ENCODE measurements around the gene ASCL1.

Gene ASCL1

DNA sequence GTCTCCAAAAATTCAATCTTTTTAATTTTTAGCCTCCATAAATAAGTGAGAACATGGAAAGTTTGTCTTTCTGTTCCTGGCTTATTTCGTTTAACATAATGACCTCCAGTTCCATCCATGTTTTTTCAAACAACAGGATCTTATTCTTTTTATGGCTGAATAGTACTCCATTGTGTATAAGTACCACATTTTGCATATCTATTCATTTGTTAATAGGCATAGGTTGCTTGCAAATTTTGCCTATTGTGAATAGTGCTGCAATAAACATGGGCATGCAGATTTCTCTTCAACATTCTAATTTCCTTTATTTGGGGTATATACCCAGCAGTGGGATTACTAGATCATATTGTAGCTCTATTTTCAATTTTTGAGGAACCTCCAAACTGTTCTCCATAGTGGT is 24.3 kb upstream of the ASCL1 start:
- H3K27me3 Mint-ChIP-seq: peaks cover 25 to 54% of the 10 kb centered on the region in 2 donors

DNA sequence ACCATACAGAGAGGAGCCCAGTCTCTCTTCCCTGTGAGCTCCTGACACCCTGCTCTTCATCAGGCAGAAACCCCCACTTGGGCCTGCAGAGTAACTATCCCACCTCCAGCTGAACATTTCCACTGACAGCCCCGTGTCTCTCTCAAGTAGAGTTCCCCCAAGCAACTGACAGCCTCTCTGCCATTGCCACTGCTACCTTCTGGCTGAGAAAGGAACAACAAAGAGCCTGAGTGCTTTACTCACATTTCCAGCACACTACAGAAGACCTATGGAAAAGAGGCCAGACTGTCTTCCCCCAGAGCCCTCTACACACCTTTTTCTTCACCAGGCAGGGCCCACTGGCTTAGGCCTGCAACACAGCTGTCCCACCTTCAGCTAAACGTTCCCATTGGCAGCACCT is 18.4 kb upstream of the ASCL1 start:
- Mint-ChIP-seq H3K36me3 (no peaks in the 10 kb centered on the region), H3K4me3 (no peak overlapping the region), H3K9me3 (peaks cover 0 to 4% of the 10 kb centered on the region in 2 donors), H3K4me1 (no peaks in the 10 kb centered on the region), H3K27ac (peak overlapping the region; percentile 22), H3K27me3 (peaks cover 28 to 66% of the 10 kb centered on the region in 2 donors)
- DNase-seq (no peak), ATAC-seq (replicated peaks) (no peak)

More for the DNA sequence above, 24.3 kb upstream of the ASCL1 start:
- no peak overlapping the region for H3K27ac Mint-ChIP-seq
- H3K4me3 Mint-ChIP-seq: no peak overlapping the region
- DNase-seq (no peak), ATAC-seq (replicated peaks) (no peak)
- no peaks in the 10 kb centered on the region for H3K4me1 Mint-ChIP-seq
- no peaks in the 10 kb centered on the region for H3K36me3 Mint-ChIP-seq
- peaks cover 0 to 3% of the 10 kb centered on the region in 2 donors for H3K9me3 Mint-ChIP-seq

DNA sequence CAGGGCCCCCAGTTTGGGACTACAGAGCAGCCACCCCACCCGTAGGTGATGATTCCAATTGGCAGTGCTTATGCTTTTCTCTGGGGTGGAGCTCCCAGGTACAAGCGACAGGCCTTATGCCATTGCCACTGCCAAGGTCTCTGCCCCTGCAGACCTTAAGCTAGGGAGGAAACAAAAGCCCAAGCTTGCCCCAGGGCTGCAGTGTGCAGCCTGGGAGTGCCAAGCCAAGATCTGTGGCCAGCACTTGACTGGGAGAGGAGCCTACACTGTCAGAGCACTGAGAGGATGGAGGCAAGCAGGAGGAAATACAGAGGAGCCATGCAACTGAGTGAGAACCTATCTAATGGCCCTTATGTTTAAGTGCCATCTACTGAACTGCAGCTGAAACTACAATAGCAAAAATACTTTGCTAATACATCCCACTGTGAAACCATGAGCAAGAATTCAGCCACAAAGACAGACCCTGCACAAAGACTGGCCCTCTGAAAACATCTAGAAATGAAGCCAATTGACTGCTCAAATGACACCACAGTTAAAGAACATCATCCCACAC is 17.7 kb upstream of the ASCL1 start:
- H3K27me3 Mint-ChIP-seq: peaks cover 24 to 70% of the 10 kb centered on the region in 2 donors
- ATAC-seq (replicated peaks) (no peak), DNase-seq (no peak)
- H3K4me3 Mint-ChIP-seq: no peak overlapping the region
- no peaks in the 10 kb centered on the region for H3K36me3 Mint-ChIP-seq
- no peak overlapping the region for H3K27ac Mint-ChIP-seq
- H3K9me3 Mint-ChIP-seq: peaks cover 0 to 4% of the 10 kb centered on the region in 2 donors
- H3K4me1 Mint-ChIP-seq: no peaks in the 10 kb centered on the region

DNA sequence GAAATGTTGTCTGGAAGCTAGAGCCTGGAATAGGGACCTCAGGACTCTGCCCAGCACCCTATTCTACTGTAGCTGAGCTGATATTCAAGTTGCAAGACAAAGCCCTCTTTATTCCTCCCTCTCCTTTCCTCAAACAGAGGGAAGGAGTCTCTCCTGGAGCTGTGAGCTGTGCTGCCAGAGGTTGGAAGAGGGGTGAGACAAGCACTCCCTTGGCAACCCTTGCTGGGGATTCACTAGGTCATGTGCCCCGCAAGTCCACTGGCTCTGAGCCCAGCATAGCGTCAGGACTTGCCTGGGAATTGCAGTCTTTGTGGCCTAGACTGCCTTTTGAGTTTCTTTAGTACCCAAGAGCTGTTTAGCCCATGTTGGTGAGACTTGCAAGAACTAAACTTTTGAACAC is 11.4 kb upstream of the ASCL1 start:
- no peak for ATAC-seq (replicated peaks)
- peaks cover 44 to 72% of the 10 kb centered on the region in 2 donors for H3K27me3 Mint-ChIP-seq
- peaks cover 0 to 4% of the 10 kb centered on the region in 2 donors for H3K9me3 Mint-ChIP-seq
- no peaks in the 10 kb centered on the region for H3K36me3 Mint-ChIP-seq
- H3K4me1 Mint-ChIP-seq: peaks cover 4 to 12% of the 10 kb centered on the region in 2 donors
- no peak for DNase-seq
- no peak overlapping the region for H3K27ac Mint-ChIP-seq
- no peak overlapping the region for H3K4me3 Mint-ChIP-seq

DNA sequence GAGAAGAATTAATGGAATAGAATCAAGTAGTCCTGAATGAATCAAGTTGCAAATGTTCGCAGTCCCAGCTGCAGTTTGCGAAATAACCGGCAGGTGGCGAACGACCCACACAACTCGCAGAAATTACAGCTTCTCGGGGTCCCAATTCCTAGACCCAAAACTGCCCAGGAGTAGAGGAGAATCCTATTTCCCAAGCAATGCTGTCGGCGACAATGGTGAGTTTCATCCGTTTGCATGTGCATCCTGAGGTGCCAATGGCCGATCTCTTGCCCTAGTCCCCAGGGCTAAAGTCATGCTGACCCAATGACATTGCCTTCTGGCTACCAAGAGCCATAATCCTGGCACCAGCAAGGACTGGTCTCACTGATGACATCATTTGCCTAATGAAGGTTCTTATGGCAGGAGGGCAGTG is 8.5 kb upstream of the ASCL1 start:
- Mint-ChIP-seq H3K4me3 (no peak overlapping the region), H3K27me3 (peaks cover 52 to 77% of the 10 kb centered on the region in 2 donors), H3K9me3 (no peaks in the 10 kb centered on the region), H3K36me3 (no peaks in the 10 kb centered on the region), H3K27ac (no peak overlapping the region), H3K4me1 (peaks cover 5 to 13% of the 10 kb centered on the region in 2 donors)
- ATAC-seq (replicated peaks) (no peak), DNase-seq (no peak)

DNA sequence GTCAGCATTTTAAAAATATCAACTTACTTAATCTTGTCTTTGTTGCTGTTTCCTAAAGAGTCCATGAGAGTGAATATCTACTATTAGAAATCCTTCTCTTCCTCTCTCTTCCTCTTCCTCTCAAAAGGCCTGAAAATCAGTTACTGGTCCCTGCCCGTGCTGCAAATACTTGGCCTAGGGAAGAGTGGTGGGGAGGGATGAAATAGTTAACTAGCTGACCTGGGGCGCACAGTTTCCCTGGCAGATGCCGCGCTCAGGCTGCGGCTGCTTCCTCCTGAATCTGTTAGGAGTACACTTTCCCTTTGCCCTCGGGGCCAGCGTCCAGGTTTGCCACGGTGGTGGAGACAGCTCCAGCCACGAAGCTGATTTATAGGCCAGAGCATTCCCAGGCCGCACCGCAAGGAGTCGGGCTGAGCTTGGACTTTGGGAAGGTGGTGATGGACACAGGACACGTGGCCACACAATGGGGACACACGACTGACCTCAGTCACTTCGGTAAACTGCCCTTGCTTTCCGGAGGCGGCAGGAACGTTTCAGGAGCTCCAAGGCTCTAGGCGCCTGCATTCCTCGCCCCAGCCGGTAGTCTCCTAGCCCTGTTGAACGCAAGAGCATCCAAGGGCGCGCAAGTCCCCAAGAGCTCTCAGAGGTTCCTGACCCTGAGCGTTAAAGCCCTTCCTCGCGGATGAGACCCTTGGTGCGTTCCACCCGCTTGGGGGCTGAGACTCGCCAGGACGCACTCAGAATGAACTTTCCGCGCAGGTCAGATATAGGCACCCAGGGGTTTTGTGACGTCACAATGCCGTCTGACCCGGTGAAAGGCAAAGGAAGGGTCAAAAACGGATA is 7.1 kb upstream of the ASCL1 start:
- Mint-ChIP-seq H3K4me1 (peaks cover 5 to 13% of the 10 kb centered on the region in 2 donors), H3K4me3 (peak overlapping the region; percentile 57 to 68), H3K36me3 (no peaks in the 10 kb centered on the region), H3K27me3 (peaks cover 66 to 82% of the 10 kb centered on the region in 2 donors), H3K27ac (no peak overlapping the region), H3K9me3 (no peaks in the 10 kb centered on the region)
- peak in 1 of 2 donors; percentile 39 for ATAC-seq (replicated peaks)
- DNase-seq: no peak

DNA sequence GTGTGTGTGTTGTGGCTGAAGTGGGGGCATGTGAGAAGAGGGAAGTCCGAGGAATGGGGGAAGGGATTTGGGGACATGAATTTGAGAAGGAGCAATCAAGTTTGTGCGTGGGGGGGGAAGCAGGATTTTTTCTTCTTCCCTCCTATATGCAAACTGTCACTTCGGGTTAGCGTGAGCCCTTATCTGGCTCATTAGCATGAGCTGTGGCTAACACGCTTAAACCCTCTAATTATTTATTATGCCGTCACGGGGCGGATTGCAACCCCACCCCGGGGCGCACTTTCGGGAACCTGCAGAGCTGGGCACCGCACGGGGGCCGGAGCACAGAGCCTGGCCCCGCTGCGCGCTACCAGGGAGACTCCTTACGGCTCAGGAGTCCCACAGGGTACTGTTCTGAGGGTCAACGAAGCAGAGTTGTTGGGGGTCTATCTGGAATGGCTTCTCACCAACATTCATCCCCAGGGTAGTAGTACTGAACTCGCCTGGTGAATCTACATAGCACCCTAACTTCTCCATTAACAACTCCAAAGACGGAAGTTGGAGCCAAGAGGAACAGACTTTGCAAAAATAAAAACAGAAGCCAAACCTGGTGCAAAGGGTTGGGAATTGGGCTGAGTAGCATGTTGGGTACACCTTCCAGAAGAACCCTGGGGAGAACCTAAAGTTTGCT is 6.4 kb upstream of the ASCL1 start:
- H3K4me1 Mint-ChIP-seq: peaks cover 8 to 13% of the 10 kb centered on the region in 2 donors
- peak overlapping the region; percentile 57 to 68 for H3K4me3 Mint-ChIP-seq
- DNase-seq (no peak), ATAC-seq (replicated peaks) (no peak)
- no peaks in the 10 kb centered on the region for H3K9me3 Mint-ChIP-seq
- H3K27me3 Mint-ChIP-seq: peaks cover 69 to 84% of the 10 kb centered on the region in 2 donors
- H3K36me3 Mint-ChIP-seq: no peaks in the 10 kb centered on the region
- H3K27ac Mint-ChIP-seq: no peak overlapping the region

DNA sequence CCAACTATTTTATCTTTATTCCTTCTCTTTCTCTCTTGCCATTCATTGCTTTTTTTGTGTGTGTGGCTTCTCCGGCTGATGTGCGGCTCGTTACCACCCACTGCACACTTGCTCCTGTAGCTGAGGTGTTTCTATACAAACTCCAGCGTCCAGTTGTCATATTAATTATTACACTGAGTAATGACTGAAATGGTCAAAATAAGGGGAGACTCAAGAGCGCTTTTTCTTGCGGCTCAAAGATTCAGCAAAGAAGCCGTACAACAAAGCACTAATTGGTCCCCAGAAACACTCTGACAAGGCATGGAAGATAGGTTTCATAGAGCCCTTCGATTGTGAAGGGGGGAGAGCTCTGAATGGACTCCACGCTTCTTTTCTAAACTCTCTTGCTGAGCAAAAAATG is 5.6 kb upstream of the ASCL1 start:
- no peaks in the 10 kb centered on the region for H3K36me3 Mint-ChIP-seq
- no peak for DNase-seq
- no peak overlapping the region for H3K27ac Mint-ChIP-seq
- H3K4me1 Mint-ChIP-seq: peaks cover 13 to 18% of the 10 kb centered on the region in 2 donors
- ATAC-seq (replicated peaks): no peak
- H3K9me3 Mint-ChIP-seq: no peaks in the 10 kb centered on the region
- peak overlapping the region in 1 of 2 donors; percentile 30 for H3K4me3 Mint-ChIP-seq
- H3K27me3 Mint-ChIP-seq: peaks cover 75 to 86% of the 10 kb centered on the region in 2 donors

DNA sequence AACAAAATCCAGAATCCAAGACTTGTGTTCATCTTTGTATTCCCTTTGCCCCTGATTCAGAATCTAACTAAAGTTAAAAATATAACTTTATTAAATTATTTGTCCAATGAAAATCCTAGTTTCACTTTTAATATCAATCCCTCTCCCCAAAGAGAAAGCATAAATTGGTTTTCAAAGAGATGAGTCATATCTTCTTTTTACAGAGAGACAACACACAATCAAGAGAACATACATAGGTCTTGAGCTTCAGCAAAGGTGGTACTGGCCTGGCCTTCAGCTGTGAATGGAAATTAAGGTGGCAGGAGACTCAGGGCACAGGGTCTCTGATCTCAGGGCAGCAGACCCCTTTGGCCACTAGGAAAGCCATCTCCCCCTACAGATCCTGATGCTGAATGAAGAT is 4.3 kb upstream of the ASCL1 start:
- ATAC-seq (replicated peaks) (no peak), DNase-seq (no peak)
- H3K27ac Mint-ChIP-seq: no peak overlapping the region
- no peak overlapping the region for H3K4me3 Mint-ChIP-seq
- no peaks in the 10 kb centered on the region for H3K36me3 Mint-ChIP-seq
- H3K4me1 Mint-ChIP-seq: peaks cover 20 to 29% of the 10 kb centered on the region in 2 donors
- H3K27me3 Mint-ChIP-seq: peaks cover 65 to 86% of the 10 kb centered on the region in 2 donors
- H3K9me3 Mint-ChIP-seq: no peaks in the 10 kb centered on the region

DNA sequence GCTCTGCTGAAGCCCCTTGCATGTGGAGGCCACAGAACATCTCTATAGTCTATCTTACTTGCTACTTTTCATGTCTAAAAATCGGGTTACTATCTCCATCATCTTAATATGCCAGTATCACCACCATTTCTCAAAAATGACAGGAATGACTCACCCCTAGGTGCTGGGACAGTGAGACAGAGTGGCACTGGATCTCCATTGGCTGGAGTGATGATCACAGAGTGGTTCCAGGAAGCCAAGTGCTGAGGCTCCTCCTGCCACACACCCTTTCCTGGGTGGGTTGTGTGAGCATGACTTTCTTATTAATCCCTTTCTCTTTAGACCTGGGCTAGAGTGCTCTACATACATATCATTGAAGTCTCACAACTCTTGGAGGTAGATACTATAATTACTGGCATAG is 3.3 kb upstream of the ASCL1 start:
- H3K36me3 Mint-ChIP-seq: no peaks in the 10 kb centered on the region
- H3K4me1 Mint-ChIP-seq: peaks cover 24 to 36% of the 10 kb centered on the region in 2 donors
- peaks cover 69 to 91% of the 10 kb centered on the region in 2 donors for H3K27me3 Mint-ChIP-seq
- no peak overlapping the region for H3K4me3 Mint-ChIP-seq
- ATAC-seq (replicated peaks) (no peak), DNase-seq (no peak)
- H3K9me3 Mint-ChIP-seq: peaks cover 0 to 1% of the 10 kb centered on the region in 2 donors
- no peak overlapping the region for H3K27ac Mint-ChIP-seq

DNA sequence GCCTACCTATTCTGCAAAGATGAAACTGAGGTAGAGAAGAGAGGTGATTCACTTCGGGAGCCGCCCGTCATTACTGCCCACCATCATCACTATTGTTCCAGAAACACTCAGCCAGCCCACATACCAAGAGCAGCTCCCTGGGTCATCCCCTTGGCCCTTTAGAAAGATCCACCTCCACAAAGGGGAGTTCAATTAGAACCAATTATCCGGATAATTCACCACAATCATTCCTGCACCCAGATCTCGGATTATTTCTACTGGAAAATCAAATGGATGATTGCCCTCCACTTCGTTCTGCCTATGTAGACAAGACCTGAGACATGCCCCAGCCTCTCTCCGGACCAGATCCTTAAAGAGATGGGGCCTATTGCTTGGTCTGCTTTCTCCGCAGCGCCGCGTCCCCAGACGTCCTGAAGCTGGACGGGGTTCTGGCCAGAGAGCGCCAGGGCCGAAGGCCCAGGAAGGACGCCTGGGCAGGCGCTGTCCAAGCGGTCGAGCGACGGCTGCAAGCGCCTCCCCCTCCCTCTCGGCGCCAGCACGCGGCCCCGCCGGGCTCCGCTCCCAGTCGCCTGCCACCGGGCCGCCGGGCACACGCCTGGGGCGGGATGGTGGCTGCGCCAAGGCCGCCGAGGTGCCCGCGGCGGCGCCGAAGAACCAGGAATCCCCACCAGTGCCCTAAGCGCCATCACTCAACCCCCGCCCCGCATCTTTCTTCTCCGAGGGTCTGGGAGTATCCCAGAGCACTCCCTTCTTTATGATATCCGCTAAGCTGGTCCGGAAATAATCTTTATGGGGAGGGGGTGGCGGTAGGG is 1.3 kb upstream of the ASCL1 start:
- peaks cover 65 to 88% of the 10 kb centered on the region in 2 donors for H3K27me3 Mint-ChIP-seq
- peaks cover 22 to 27% of the 10 kb centered on the region in 2 donors for H3K4me1 Mint-ChIP-seq
- no peaks in the 10 kb centered on the region for H3K36me3 Mint-ChIP-seq
- H3K4me3 Mint-ChIP-seq: peak overlapping the region; percentile 83 to 88
- no peak overlapping the region for H3K27ac Mint-ChIP-seq
- no peak for DNase-seq
- peaks cover 0 to 4% of the 10 kb centered on the region in 2 donors for H3K9me3 Mint-ChIP-seq
- ATAC-seq (replicated peaks): no peak

DNA sequence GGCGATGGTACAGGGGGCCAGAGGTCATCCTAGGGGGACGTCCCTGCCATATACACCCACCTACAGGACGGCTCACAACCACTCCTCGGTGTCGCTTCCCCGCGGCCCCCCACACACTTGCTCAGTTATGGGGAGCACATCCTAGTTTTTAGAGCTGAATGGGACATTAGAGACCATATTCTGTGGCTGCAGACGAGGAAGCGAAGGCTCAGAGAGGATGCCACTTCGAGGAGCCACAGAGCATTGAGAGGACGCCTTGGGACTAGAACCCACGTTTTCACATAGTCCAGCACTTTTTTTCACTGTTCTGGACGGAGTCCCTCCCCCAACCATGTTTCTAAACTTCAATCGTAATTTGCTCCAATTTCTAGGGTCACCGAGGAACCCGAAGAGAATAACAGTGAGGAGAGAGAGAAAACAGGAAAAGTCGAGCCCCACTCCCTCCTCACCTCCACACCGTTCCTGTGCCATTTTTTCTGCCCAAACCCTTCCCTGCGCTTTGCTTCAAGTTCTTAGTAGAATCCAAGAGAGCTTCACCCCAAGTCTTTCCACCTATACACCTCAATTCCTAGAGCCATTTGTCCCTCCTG is 641 bp upstream of the ASCL1 start:
- Mint-ChIP-seq H3K9me3 (peaks cover 0 to 4% of the 10 kb centered on the region in 2 donors), H3K4me3 (peak overlapping the region; percentile 83 to 88), H3K4me1 (peaks cover 20 to 27% of the 10 kb centered on the region in 2 donors), H3K27me3 (peaks cover 67 to 89% of the 10 kb centered on the region in 2 donors), H3K27ac (peak overlapping the region; percentile 70), H3K36me3 (no peaks in the 10 kb centered on the region)
- DNase-seq: no peak
- no peak for ATAC-seq (replicated peaks)

DNA sequence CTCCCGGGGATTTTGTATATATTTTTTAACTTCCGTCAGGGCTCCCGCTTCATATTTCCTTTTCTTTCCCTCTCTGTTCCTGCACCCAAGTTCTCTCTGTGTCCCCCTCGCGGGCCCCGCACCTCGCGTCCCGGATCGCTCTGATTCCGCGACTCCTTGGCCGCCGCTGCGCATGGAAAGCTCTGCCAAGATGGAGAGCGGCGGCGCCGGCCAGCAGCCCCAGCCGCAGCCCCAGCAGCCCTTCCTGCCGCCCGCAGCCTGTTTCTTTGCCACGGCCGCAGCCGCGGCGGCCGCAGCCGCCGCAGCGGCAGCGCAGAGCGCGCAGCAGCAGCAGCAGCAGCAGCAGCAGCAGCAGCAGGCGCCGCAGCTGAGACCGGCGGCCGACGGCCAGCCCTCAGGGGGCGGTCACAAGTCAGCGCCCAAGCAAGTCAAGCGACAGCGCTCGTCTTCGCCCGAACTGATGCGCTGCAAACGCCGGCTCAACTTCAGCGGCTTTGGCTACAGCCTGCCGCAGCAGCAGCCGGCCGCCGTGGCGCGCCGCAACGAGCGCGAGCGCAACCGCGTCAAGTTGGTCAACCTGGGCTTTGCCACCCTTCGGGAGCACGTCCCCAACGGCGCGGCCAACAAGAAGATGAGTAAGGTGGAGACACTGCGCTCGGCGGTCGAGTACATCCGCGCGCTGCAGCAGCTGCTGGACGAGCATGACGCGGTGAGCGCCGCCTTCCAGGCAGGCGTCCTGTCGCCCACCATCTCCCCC is 777 bp downstream of the ASCL1 start:
- Mint-ChIP-seq H3K27me3 (peaks cover 76 to 95% of the 10 kb centered on the region in 2 donors), H3K4me3 (peak overlapping the region; percentile 83 to 88), H3K27ac (peak overlapping the region; percentile 47), H3K36me3 (peaks cover 0 to under 1% of the 10 kb centered on the region in 2 donors), H3K4me1 (peaks cover 20 to 27% of the 10 kb centered on the region in 2 donors), H3K9me3 (peaks cover 0 to 4% of the 10 kb centered on the region in 2 donors)
- ATAC-seq (replicated peaks) (peak; percentile 73 to 76), DNase-seq (peak; percentile 53)

Data from stimulated activated naive B cell treated with anti-CD40 and anti-IgM and Interleukin-4, amounts not matched to agents 10 μg/mL and 1 μg/mL and 100 μg/mL, for 72 hours (primary cell).